Naive thymus-derived CD4-positive, alpha-beta T cell (primary cell): ENCODE data around the gene ATP6V0C. TPM values are rescaled to one million over a fixed set of nuclear protein-coding genes. Genes with fewer than 3 reads are reported as not detected.
"Not testable (repeated sequence)": the region's sequence is repeated elsewhere in the genome, so short reads cannot be mapped to it uniquely, and the experiment has no call there.

Source experiments
- ATAC-seq: fragments of 150-1000 bp; cut with Tn5 transposase; 2 replicates; pipeline ENCODE4 v1.10.0; 2021; ENCODE audit warnings: mild to moderate bottlenecking, moderate library complexity
- CTCF ChIA-PET: fragments of 350-600 bp; sonication (Branson Sonifier 250); formaldehyde crosslinking; loops from one replicate; lab custom pipeline; 2021; ENCODE audit warnings: antibody characterized with exemption; lab: Charles Lee
- POLR2A ChIA-PET: fragments of 350-600 bp; sonication (Branson Sonifier 250); formaldehyde crosslinking; loops from one replicate; lab custom pipeline; 2021; ENCODE audit warnings: antibody characterized with exemption, inconsistent platforms; lab: Charles Lee
- DNase-seq, 9 donors: peaks; one replicate each; pipeline versions ENCODE4 v3.0.0 to v3.0.0-alpha.2; 2020 to 2022; ENCODE audit warnings: mixed read lengths in 1 of 9
- H3K27ac ChIP-seq: one replicate; pipeline ENCODE4 v1.7.0; 2013; ENCODE audit warnings: mild to moderate bottlenecking, low read depth, low read length, moderate library complexity
- H3K27me3 ChIP-seq, 2 donors: one replicate each; pipeline ENCODE4 v1.7.0; 2013; ENCODE audit warnings: low read length in 2 of 2, mild to moderate bottlenecking in 2 of 2, moderate library complexity in 2 of 2; ENCODE audit not compliant: control insufficient read depth in 2 of 2, insufficient read depth in 2 of 2
- H3K36me3 ChIP-seq, 3 experiments: 1 replicate in 2 of 3; 2 replicates in 1 of 3; pipeline ENCODE4 v1.7.0; 2013; ENCODE audit warnings: low read length in 3 of 3, mild to moderate bottlenecking in 3 of 3, moderate library complexity in 1 of 3; ENCODE audit not compliant: insufficient read depth in 3 of 3, control insufficient read depth in 2 of 3
- H3K4me1 ChIP-seq, 2 donors: one replicate each; pipeline ENCODE4 v1.7.0; 2013; ENCODE audit warnings: low read length in 2 of 2, mild to moderate bottlenecking in 2 of 2, moderate library complexity in 1 of 2; ENCODE audit not compliant: control insufficient read depth in 2 of 2, insufficient read depth in 2 of 2
- H3K4me3 ChIP-seq: 2 replicates; pipeline ENCODE4 v1.7.0; 2013; ENCODE audit warnings: mild to moderate bottlenecking, low read length
- H3K9me3 ChIP-seq, 3 experiments: 1 replicate in 2 of 3; 2 replicates in 1 of 3; pipeline ENCODE4 v1.7.0; 2013; ENCODE audit warnings: low read length in 3 of 3; ENCODE audit not compliant: control insufficient read depth in 2 of 3
- H3K27ac Mint-ChIP-seq, 9 donors: one replicate each; pipeline ENCODE4 v1.8.0; 2020 to 2022; ENCODE audit warnings: mixed read lengths in 9 of 9, mild to moderate bottlenecking in 8 of 9, moderate library complexity in 5 of 9, inconsistent platforms in 2 of 9
- H3K27me3 Mint-ChIP-seq, 5 donors: one replicate each; pipeline ENCODE4 v1.8.0; 2021 to 2022; ENCODE audit warnings: mixed read lengths in 5 of 5, mild to moderate bottlenecking in 1 of 5
- H3K36me3 Mint-ChIP-seq, 5 donors: one replicate each; pipeline ENCODE4 v1.8.0; 2020 to 2022; ENCODE audit warnings: mixed read lengths in 5 of 5, mild to moderate bottlenecking in 3 of 5, inconsistent platforms in 1 of 5
- H3K4me1 Mint-ChIP-seq, 7 donors: one replicate each; pipeline ENCODE4 v1.8.0; 2020 to 2022; ENCODE audit warnings: mixed read lengths in 7 of 7, mild to moderate bottlenecking in 3 of 7, inconsistent platforms in 1 of 7
- H3K4me3 Mint-ChIP-seq, 10 donors: one replicate each; pipeline ENCODE4 v1.8.0; 2020 to 2022; ENCODE audit warnings: mild to moderate bottlenecking in 10 of 10, mixed read lengths in 10 of 10, moderate library complexity in 6 of 10, inconsistent platforms in 2 of 10
- H3K9me3 Mint-ChIP-seq, 11 donors: one replicate each; pipeline ENCODE4 v1.8.0; 2020 to 2022; ENCODE audit warnings: mixed read lengths in 11 of 11, mild to moderate bottlenecking in 4 of 11, inconsistent platforms in 1 of 11, moderate library complexity in 1 of 11
- intact Hi-C, 2 donors: fragments of 100-400 bp; cut with micrococcal nuclease; formaldehyde crosslinking; loops; one replicate each; pipeline ENCODE4 v1.15.1; 2023
- microRNA-seq: library from miRNA; unstranded; fragments of <30 nt; microRNA quantifications from one replicate; pipeline ENCODE4 v1.2.0, GENCODE V29; 2022; ENCODE audit warnings: borderline microRNAs expressed
- polyA plus RNA-seq, 2 donors: library from polyadenylated mRNA; unstranded; fragments of 300-500 nt; fragmentation: Illumina TruSeq; gene quantifications; one replicate each; pipeline ENCODE4 v1.2.3, GENCODE V29; 2021
- total RNA-seq, 6 experiments: library from RNA in 5 of 6; stranded (reverse) in 5 of 6; gene quantifications; 1 replicate in 5 of 6; 2 replicates in 1 of 6; pipeline ENCODE4 v1.2.3 and lab custom pipeline; 2021 to 2026

ATP6V0C gene
- total and polyA plus RNA-seq, 7 experiments from 2014 or later = 76.5 to 303 (median 108) TPM

- H3K4me3 Mint-ChIP-seq, H3K36me3 ChIP-seq, H3K9me3 Mint-ChIP-seq, H3K27me3 Mint-ChIP-seq, intact Hi-C loops, H3K4me1 Mint-ChIP-seq, H3K4me3 ChIP-seq, CTCF ChIA-PET, DNase-seq, H3K36me3 Mint-ChIP-seq, H3K4me1 ChIP-seq, POLR2A ChIA-PET, H3K9me3 ChIP-seq, H3K27ac ChIP-seq, H3K27me3 ChIP-seq, H3K27ac Mint-ChIP-seq: not testable (repeated sequence)
- ATAC-seq = peak; percentile 73
These were observed 46.5 kb downstream of the ATP6V0C start for GRCh38 chr16:2560131-2560797.

- not testable (repeated sequence) for H3K36me3 Mint-ChIP-seq, H3K4me1 Mint-ChIP-seq
These were observed 47.0 kb downstream of the ATP6V0C start for GRCh38 chr16:2560798-2561133.

GRCh38 chr16:2567506-2567905, 53.8 kb downstream of the ATP6V0C start:
- POLR2A ChIA-PET, H3K4me1 ChIP-seq, H3K27me3 Mint-ChIP-seq, ATAC-seq, H3K36me3 Mint-ChIP-seq, CTCF ChIA-PET, H3K27ac Mint-ChIP-seq, H3K36me3 ChIP-seq, intact Hi-C loops, H3K9me3 Mint-ChIP-seq, H3K27ac ChIP-seq, H3K9me3 ChIP-seq, H3K4me3 Mint-ChIP-seq, H3K4me1 Mint-ChIP-seq, H3K4me3 ChIP-seq, DNase-seq, H3K27me3 ChIP-seq: not testable (repeated sequence)

More at GRCh38 chr16:2560798-2561133, 47.0 kb downstream of the ATP6V0C start:
- H3K36me3 ChIP-seq, H3K4me3 ChIP-seq, H3K27ac Mint-ChIP-seq, H3K27ac ChIP-seq, POLR2A ChIA-PET, intact Hi-C loops, H3K27me3 ChIP-seq, H3K9me3 ChIP-seq, H3K4me1 ChIP-seq, H3K4me3 Mint-ChIP-seq, H3K27me3 Mint-ChIP-seq, H3K9me3 Mint-ChIP-seq, CTCF ChIA-PET: not testable (repeated sequence)
- peak; percentile 94 for ATAC-seq
- DNase-seq = peak; percentile 35 to 71 (median 55)

GRCh38 chr16:2568573-2568972, 54.8 kb downstream of the ATP6V0C start:
- ATAC-seq, H3K27me3 ChIP-seq, H3K9me3 Mint-ChIP-seq, H3K27ac Mint-ChIP-seq, H3K27me3 Mint-ChIP-seq, H3K36me3 ChIP-seq, H3K27ac ChIP-seq, POLR2A ChIA-PET, H3K4me1 Mint-ChIP-seq, H3K4me3 ChIP-seq, intact Hi-C loops, CTCF ChIA-PET, H3K4me3 Mint-ChIP-seq, DNase-seq, H3K4me1 ChIP-seq, H3K9me3 ChIP-seq, H3K36me3 Mint-ChIP-seq: not testable (repeated sequence)

Small RNAs within 50 kb of the gene (microRNA-seq; reads per million reads assigned to microRNA genes)
- gene MIR3178 (not detected), gene MIR6768 (not detected)

Other genes with a start within 250 kb of the ATP6V0C start
- gene RNPS1, start 245.8 kb upstream of the ATP6V0C start, total RNA-seq = 100 to 1,000 TPM; 136 to 250 (median 220) TPM
- gene RNPS1, start 245.8 kb upstream of the ATP6V0C start, polyA plus RNA-seq = 100 to 1,000 TPM; 199 to 293 TPM
- gene ABCA3, start 173.2 kb upstream of the ATP6V0C start, total RNA-seq = 10 to 100 TPM in 1 of 5 experiments, 1 to 10 TPM in 4; 7.0 to 10.0 (median 8.1) TPM
- 1 to 10 TPM; 1.7 to 1.8 TPM for gene ABCA3, start 173.2 kb upstream of the ATP6V0C start, polyA plus RNA-seq
- gene CCNF, start 84.5 kb upstream of the ATP6V0C start, total RNA-seq = 10 to 100 TPM in 1 of 5 experiments, 1 to 10 TPM in 4; 2.6 to 50.1 (median 3.4) TPM
- 1 to 10 TPM in 1 of 2 donors, under 1 TPM in 1; 0.41 to 5.9 TPM for gene CCNF, start 84.5 kb upstream of the ATP6V0C start, polyA plus RNA-seq
- gene TEDC2, start 53.8 kb upstream of the ATP6V0C start, total RNA-seq = 10 to 100 TPM in 1 of 5 experiments, 1 to 10 TPM in 1, under 1 TPM in 2, not detected in 1; 0.32 to 16.7 (median 0.71) TPM
- under 1 TPM; 0.39 to 0.84 TPM for gene TEDC2, start 53.8 kb upstream of the ATP6V0C start, polyA plus RNA-seq
- not detected for gene NTN3, start 42.7 kb upstream of the ATP6V0C start, total RNA-seq
- gene NTN3, start 42.7 kb upstream of the ATP6V0C start, polyA plus RNA-seq = not detected
- gene TBC1D24, start 38.8 kb upstream of the ATP6V0C start, total RNA-seq = 10 to 100 TPM in 2 of 5 experiments, 1 to 10 TPM in 3; 5.4 to 13.5 (median 9.2) TPM
- 1 to 10 TPM; 1.7 to 2.5 TPM for gene TBC1D24, start 38.8 kb upstream of the ATP6V0C start, polyA plus RNA-seq
- gene AMDHD2, start 6.4 kb downstream of the ATP6V0C start, total RNA-seq = 100 to 1,000 TPM in 4 of 5 experiments, 10 to 100 TPM in 1; 60.0 to 258 (median 112) TPM
- 10 to 100 TPM; 15.0 to 22.5 TPM for gene AMDHD2, start 6.4 kb downstream of the ATP6V0C start, polyA plus RNA-seq
- gene CEMP1, start 17.5 kb downstream of the ATP6V0C start, total RNA-seq = 1 to 10 TPM in 3 of 5 experiments, not detected in 2; 1.4 to 3.3 (median 2.8) TPM
- 1 to 10 TPM; 3.7 to 7.3 TPM for gene CEMP1, start 17.5 kb downstream of the ATP6V0C start, polyA plus RNA-seq
- gene PDPK1, start 24.1 kb downstream of the ATP6V0C start, total RNA-seq = 10 to 100 TPM; 52.2 to 71.5 (median 58.3) TPM
- 10 to 100 TPM; 30.7 to 43.5 TPM for gene PDPK1, start 24.1 kb downstream of the ATP6V0C start, polyA plus RNA-seq
- 10 to 100 TPM; 21.4 to 37.5 (median 24.6) TPM for gene KCTD5, start 168.6 kb downstream of the ATP6V0C start, total RNA-seq
- gene KCTD5, start 168.6 kb downstream of the ATP6V0C start, polyA plus RNA-seq = 10 to 100 TPM; 15.7 to 26.2 TPM
- gene PRSS27, start 206.3 kb downstream of the ATP6V0C start, total RNA-seq = 1 to 10 TPM in 2 of 5 experiments, under 1 TPM in 3; 0.32 to 1.6 (median 0.98) TPM
- under 1 TPM in 1 of 2 donors, not detected in 1; 0.39 TPM for gene PRSS27, start 206.3 kb downstream of the ATP6V0C start, polyA plus RNA-seq
- 1,000 to 10,000 TPM in 4 of 5 experiments, 100 to 1,000 TPM in 1; 590 to 1,259 (median 1,020) TPM for gene SRRM2, start 238.7 kb downstream of the ATP6V0C start, total RNA-seq
- gene SRRM2, start 238.7 kb downstream of the ATP6V0C start, polyA plus RNA-seq = 100 to 1,000 TPM in 1 of 2 donors, 10 to 100 TPM in 1; 52.1 to 119 TPM